Lung (tissue), 12 donors: ENCODE measurements around the gene POLD1. TPM values are rescaled to one million over a fixed set of nuclear protein-coding genes. Genes with fewer than 3 reads are reported as not detected.

ENCODE experiments used
- ATAC-seq: fragments of 200-7000 bp; cut with Tn5 transposase; one replicate; pipeline ENCODE4 v1.9.1; 2020; ENCODE audit warnings: moderate number of reproducible peaks; ENCODE audit not compliant: insufficient read depth, low FRiP score
- DNase-seq, 3 donors: peaks; one replicate each; pipeline ENCODE4 v3.0.0-alpha.2; 2013 to 2017
- H3K27ac ChIP-seq, 2 donors: one replicate each; pipeline ENCODE4 v1.5.1; 2013; ENCODE audit warnings: mild to moderate bottlenecking in 2 of 2, moderate library complexity in 2 of 2, control low read depth in 1 of 2, inconsistent platforms in 1 of 2, low read depth in 1 of 2, low read length in 1 of 2
- H3K27me3 ChIP-seq, 3 donors: one replicate each; pipeline ENCODE4 v1.5.1; 2013; ENCODE audit warnings: low read length in 2 of 3; ENCODE audit not compliant: control insufficient read depth in 3 of 3, insufficient read depth in 3 of 3
- H3K36me3 ChIP-seq, 4 donors: one replicate each; pipeline ENCODE4 v1.5.1; 2013; ENCODE audit warnings: low read length in 4 of 4, mild to moderate bottlenecking in 1 of 4, moderate library complexity in 1 of 4; ENCODE audit not compliant: control insufficient read depth in 4 of 4, insufficient read depth in 4 of 4
- H3K4me1 ChIP-seq, 5 donors: one replicate each; pipeline ENCODE4 v1.5.1; 2013; ENCODE audit warnings: low read length in 5 of 5, mild to moderate bottlenecking in 2 of 5, moderate library complexity in 1 of 5; ENCODE audit not compliant: control insufficient read depth in 5 of 5, insufficient read depth in 5 of 5
- H3K4me3 ChIP-seq: one replicate; pipeline ENCODE4 v1.5.1; 2013; ENCODE audit warnings: mild to moderate bottlenecking, control low read depth, moderate library complexity
- H3K9ac ChIP-seq, 2 donors: one replicate each; pipeline ENCODE4 v1.5.1; 2013; ENCODE audit warnings: low read length in 2 of 2, control low read depth in 1 of 2; ENCODE audit not compliant: insufficient read depth in 1 of 2
- H3K9me3 ChIP-seq, 4 donors: one replicate each; pipeline ENCODE4 v1.5.1; 2013; ENCODE audit warnings: low read length in 3 of 4, mild to moderate bottlenecking in 1 of 4, moderate library complexity in 1 of 4; ENCODE audit not compliant: control insufficient read depth in 4 of 4, insufficient read depth in 3 of 4
- CTCF ChIP-seq: IDR thresholded peaks from 2 replicates; pipeline ENCODE4 v1.5.1; 2012; ENCODE audit warnings: mild to moderate bottlenecking; ENCODE audit errors: control extremely low read depth, extremely low read depth
- WGBS, 2 donors: extraction: QIAGEN DNeasy Blood & Tissue Kit; methylation state at CpG; one replicate each; pipeline ENCODE4 v1.1.7; 2013; 5-methylcytosine and 5-hydroxymethylcytosine counted together
- polyA plus RNA-seq, 2 donors: library from polyadenylated mRNA; stranded (reverse); fragments of 200-250 nt; gene quantifications; one replicate each; pipeline ENCODE4 v1.2.1, GENCODE V29; 2013
- total RNA-seq, 2 donors: library from RNA; depleted of rRNA in 1 of 2; stranded (reverse); fragments of >200 nt in 1 of 2; gene quantifications; one replicate each; pipeline ENCODE4 v1.2.1, GENCODE V29; 2014 to 2021
- donor health status: control.
- donor health status: control.
- donor health status: Bipolar disorder and iron deficiency.
- donor health status: healthy.
- donor health status: DM: yes; HTN: yes; CAD: no.

Gene POLD1
- total and polyA plus RNA-seq, 4 donors: 20.2 to 55.1 (median 39.0) TPM

- H3K27me3 ChIP-seq: no peaks in the 10 kb centered on the region
- H3K4me1 ChIP-seq: peaks cover 0 to 8% (median 2%) of the 10 kb centered on the region in 5 donors
- no peak for ATAC-seq
- no peak for TF ChIP-seq CTCF
- H3K9ac ChIP-seq: no peak overlapping the region
- H3K4me3 ChIP-seq: no peak overlapping the region
- DNase-seq: no peak
- H3K9me3 ChIP-seq: no peaks in the 10 kb centered on the region
- 70 to 92% methylated on average over 6 to 7 of the region's 7 CpGs for WGBS, 2 donors
- H3K36me3 ChIP-seq: peaks cover 0 to 2% (median 0%) of the 10 kb centered on the region in 4 donors
- peak overlapping the region in 1 of 2 donors; percentile 74 for H3K27ac ChIP-seq
Measured at GRCh38 chr19:50361290-50362029, 22.7 kb upstream of the POLD1 start.

- peaks cover 0 to 2% (median 0%) of the 10 kb centered on the region in 4 donors for H3K36me3 ChIP-seq
- H3K27ac ChIP-seq: peak overlapping the region in 1 of 2 donors; percentile 74
- no peaks in the 10 kb centered on the region for H3K9me3 ChIP-seq
- peaks cover 0 to 8% (median 2%) of the 10 kb centered on the region in 5 donors for H3K4me1 ChIP-seq
- no peak overlapping the region for H3K9ac ChIP-seq
- ATAC-seq: no peak
- no peaks in the 10 kb centered on the region for H3K27me3 ChIP-seq
- no peak for TF ChIP-seq CTCF
- DNase-seq: no peak
- H3K4me3 ChIP-seq: no peak overlapping the region
- 60 to 82% methylated on average over 7 of the region's 7 CpGs for WGBS, 2 donors
Measured at GRCh38 chr19:50362030-50362412, 22.1 kb upstream of the POLD1 start.

GRCh38 chr19:50362656-50363424 is 21.3 kb upstream of the POLD1 start:
- Histone ChIP-seq H3K4me1 (peaks cover 0 to 8% (median 2%) of the 10 kb centered on the region in 5 donors), H3K9ac (no peak overlapping the region), H3K36me3 (peaks cover 0 to 2% (median 0%) of the 10 kb centered on the region in 4 donors), H3K27ac (peak overlapping the region in 1 of 2 donors; percentile 40), H3K4me3 (no peak overlapping the region), H3K9me3 (no peaks in the 10 kb centered on the region), H3K27me3 (no peaks in the 10 kb centered on the region)
- peak; percentile 7 for ATAC-seq
- WGBS, 2 donors: 54 to 77% methylated on average over 11 of the region's 11 CpGs
- DNase-seq: peak; percentile 31 to 68 (median 47)
- TF ChIP-seq CTCF: no peak
